ENCODE results near the gene CTF1. TPM values are rescaled to one million over a fixed set of nuclear protein-coding genes. Genes with fewer than 3 reads are reported as not detected.

CTF1 gene
- total RNA-seq, 2 experiments from 2014 or later = 0.09 to 0.46 TPM

DNA sequence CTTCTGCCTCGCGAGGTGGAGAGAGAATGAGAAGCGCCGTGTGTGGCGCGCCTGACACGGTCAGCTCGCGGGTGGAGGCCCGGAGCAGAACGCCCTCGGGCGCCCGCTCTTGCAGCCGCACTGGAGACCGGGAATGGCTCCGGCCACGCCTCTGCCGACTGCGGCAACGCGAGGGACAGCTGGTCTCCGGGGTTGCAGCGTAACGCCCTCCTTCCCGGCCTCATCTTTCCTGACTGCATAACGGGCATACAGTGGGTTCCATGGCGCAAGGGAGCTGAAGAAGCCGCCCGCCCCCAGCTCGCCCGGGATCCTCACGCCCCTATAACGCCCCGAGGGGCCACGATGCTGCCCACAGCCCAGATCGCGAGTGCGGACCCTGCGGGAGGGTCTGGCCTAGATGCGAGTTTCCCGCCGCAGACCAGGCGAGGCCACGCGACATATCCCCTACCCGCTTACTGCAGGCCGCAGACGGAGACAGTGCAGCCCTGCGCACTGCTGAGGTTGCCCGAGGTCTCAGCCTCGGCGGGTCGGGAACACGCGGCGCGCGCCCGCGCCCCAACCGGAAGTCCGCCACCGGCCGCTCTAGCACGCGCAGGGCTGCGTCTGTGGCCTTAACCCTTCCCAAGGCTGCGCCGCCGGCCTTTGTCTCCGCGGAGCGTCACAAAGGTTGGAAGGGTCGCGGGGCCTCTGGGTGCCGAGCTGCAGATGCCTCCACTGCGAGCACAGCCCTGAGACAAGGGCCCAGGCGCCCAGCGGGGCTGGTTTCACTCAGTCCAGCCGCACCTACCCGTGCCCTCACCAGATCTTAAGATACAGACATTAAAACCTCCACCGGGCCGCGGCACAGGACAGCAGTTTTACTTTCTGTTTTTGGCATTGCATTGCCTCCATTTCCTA, 21.3 kb upstream of the CTF1 start:
- no peaks in the 10 kb centered on the region for H4K20me1 ChIP-seq (ENCODE audit: insufficient read depth, low read length)
- peak overlapping the region; percentile 97 for H3K4me2 ChIP-seq (ENCODE audit: low read length)
- TSS peak; percentile 75 for BruUV-seq (replicated peaks)
- ChIA-PET POLR2A (interaction anchor here (0.9 to 1.5 kb wide), 5 partner anchors 22 to 31 kb away, joined by 3 to 4 read pairs (median 3); no protein-coding TSS in a partner anchor), CTCF (ENCODE audit: unreplicated experiment) (interaction anchor here (1.4 kb wide), 1 partner anchor 61 kb away, joined by 3 read pairs; no protein-coding TSS in a partner anchor)
- peak overlapping the region; percentile 59; the same call in 1 of the 2 replicates for H2AFZ ChIP-seq (ENCODE audit: low read length)
- peaks cover 19% of the 10 kb centered on the region; the same call in 1 of the 2 replicates for H3K79me2 ChIP-seq (ENCODE audit: insufficient read depth, low read depth, low read length)
- DNase-seq (ENCODE audit: low spot score) = peak; percentile 95
- peaks cover 34% of the 10 kb centered on the region for H3K4me1 ChIP-seq (ENCODE audit: insufficient read depth, low read length, poor library complexity, severe bottlenecking)
- H3K36me3 ChIP-seq (ENCODE audit: insufficient read depth, low read length) = peaks cover 8% of the 10 kb centered on the region
- peak overlapping the region; percentile 89 for H3K4me3 ChIP-seq (ENCODE audit: low read depth, low read length, poor library complexity, severe bottlenecking)
- no peaks in the 10 kb centered on the region for H3K9me3 ChIP-seq (ENCODE audit: low read length)
- H3K27ac ChIP-seq (ENCODE audit: low read depth, low read length, poor library complexity, severe bottlenecking) = peak overlapping the region; percentile 78
- intact Hi-C loops (cut with micrococcal nuclease; ENCODE audit: unreplicated experiment) = loop anchor here (1.0 kb wide), 2 partner anchors 31 to 47 kb away; no protein-coding TSS in a partner anchor
- H3K9me2 ChIP-seq (ENCODE audit: insufficient read depth, low read length) = no peaks in the 10 kb centered on the region
- TF ChIP-seq, protein P1, sequence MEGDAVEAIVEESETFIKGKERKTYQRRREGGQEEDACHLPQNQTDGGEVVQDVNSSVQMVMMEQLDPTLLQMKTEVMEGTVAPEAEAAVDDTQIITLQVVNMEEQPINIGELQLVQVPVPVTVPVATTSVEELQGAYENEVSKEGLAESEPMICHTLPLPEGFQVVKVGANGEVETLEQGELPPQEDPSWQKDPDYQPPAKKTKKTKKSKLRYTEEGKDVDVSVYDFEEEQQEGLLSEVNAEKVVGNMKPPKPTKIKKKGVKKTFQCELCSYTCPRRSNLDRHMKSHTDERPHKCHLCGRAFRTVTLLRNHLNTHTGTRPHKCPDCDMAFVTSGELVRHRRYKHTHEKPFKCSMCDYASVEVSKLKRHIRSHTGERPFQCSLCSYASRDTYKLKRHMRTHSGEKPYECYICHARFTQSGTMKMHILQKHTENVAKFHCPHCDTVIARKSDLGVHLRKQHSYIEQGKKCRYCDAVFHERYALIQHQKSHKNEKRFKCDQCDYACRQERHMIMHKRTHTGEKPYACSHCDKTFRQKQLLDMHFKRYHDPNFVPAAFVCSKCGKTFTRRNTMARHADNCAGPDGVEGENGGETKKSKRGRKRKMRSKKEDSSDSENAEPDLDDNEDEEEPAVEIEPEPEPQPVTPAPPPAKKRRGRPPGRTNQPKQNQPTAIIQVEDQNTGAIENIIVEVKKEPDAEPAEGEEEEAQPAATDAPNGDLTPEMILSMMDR (conservative IDR thresholded peaks at IDR 0.05; ENCODE audit: low read length) = 0 out of 2 replicates have a peak, but pooled peaks have one; percentile 27
- TF ChIP-seq EZH2phosphoT487 (IDR thresholded peaks at IDR 0.05; ENCODE audit: borderline replicate concordance, low read depth, low read length) = no peak

DNA sequence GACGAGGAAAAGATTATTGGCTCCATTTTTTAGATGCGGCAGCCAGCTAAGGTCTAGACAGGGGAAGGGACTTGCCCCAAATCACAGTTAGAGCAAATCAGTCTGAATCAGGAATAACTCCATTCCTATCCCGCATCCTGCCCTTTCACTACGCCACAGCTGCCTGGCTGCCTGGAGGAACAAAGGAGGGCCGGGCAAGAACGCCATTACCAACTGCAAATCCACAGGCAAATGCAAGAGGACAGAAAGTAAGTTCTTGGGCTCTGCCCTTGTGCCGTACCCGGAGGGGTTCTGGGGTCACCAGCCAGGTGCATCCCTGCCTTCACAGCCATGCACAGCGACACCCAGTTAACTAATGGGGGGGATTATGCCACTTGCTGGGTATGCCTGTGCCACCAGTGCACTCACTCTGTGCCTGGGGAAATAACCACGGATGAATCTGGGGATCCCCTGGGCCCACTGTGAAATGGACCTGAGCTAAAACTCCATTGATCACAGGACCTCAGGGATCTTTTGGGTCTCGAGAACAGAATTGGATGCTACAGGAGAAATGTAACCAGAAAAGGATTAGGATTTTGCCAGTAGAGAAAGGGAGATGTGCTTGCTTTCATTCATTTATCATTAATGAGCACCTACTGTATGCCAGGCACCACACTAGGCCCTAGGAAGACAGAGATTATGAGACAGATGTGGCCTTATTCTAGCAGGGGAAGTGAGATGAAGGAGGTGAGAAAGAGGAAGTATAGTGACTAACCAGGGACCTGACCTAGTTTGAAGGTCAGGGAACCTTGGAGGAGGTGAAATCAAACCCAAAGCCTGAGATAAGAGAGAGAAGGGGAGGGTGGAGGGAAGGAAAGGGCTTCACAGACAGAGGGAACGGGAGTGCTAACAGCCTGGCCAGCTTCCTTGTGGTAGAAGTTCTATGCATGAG, 20.3 kb upstream of the CTF1 start:
- peak overlapping the region; percentile 53; the same call in 1 of the 2 replicates for H2AFZ ChIP-seq (ENCODE audit: low read length)
- no peaks in the 10 kb centered on the region for H3K9me2 ChIP-seq (ENCODE audit: insufficient read depth, low read length)
- peaks cover 34% of the 10 kb centered on the region for H3K4me1 ChIP-seq (ENCODE audit: insufficient read depth, low read length, poor library complexity, severe bottlenecking)
- CTCF ChIA-PET (ENCODE audit: unreplicated experiment) = interaction anchor here (1.4 kb wide), 1 partner anchor 62 kb away, joined by 3 read pairs; no protein-coding TSS in a partner anchor
- peak overlapping the region; percentile 97 for H3K4me2 ChIP-seq (ENCODE audit: low read length)
- H3K79me2 ChIP-seq (ENCODE audit: insufficient read depth, low read depth, low read length) = peaks cover 19% of the 10 kb centered on the region; the same call in 1 of the 2 replicates
- H3K27ac ChIP-seq (ENCODE audit: low read depth, low read length, poor library complexity, severe bottlenecking) = peak overlapping the region; percentile 78
- POLR2A ChIA-PET = interaction anchor here (1.5 to 1.6 kb wide), 2 partner anchors 17 to 25 kb away, joined by 3 to 4 read pairs; partner anchors contain the start of gene BCL7C
- peak overlapping the region; percentile 89 for H3K4me3 ChIP-seq (ENCODE audit: low read depth, low read length, poor library complexity, severe bottlenecking)
- H4K20me1 ChIP-seq (ENCODE audit: insufficient read depth, low read length) = no peaks in the 10 kb centered on the region
- DNase-seq (ENCODE audit: low spot score) = peak; percentile 80
- intact Hi-C loops (cut with micrococcal nuclease; ENCODE audit: unreplicated experiment) = loop anchor here (1.0 kb wide), 2 partner anchors 32 to 46 kb away; no protein-coding TSS in a partner anchor
- no peak for TF ChIP-seq EZH2phosphoT487 (IDR thresholded peaks at IDR 0.05; ENCODE audit: borderline replicate concordance, low read depth, low read length)
- TF ChIP-seq, protein P1 (conservative IDR thresholded peaks at IDR 0.05; ENCODE audit: low read length) = peak; percentile 31; the same call in 1 of the 2 replicates
- peaks cover 8% of the 10 kb centered on the region for H3K36me3 ChIP-seq (ENCODE audit: insufficient read depth, low read length)
- H3K9me3 ChIP-seq (ENCODE audit: low read length) = no peaks in the 10 kb centered on the region
- BruUV-seq (replicated peaks) = no TSS peak

Measured in OCI-LY7 (cell line).